ENCODE data around the gene GPR142. TPM values are rescaled to one million over a fixed set of nuclear protein-coding genes. Genes with fewer than 3 reads are reported as not detected.

Gene GPR142
- total RNA-seq, 6 donors from 2014 or later, result 0.27 TPM; not detected in 5

GRCh38 chr17:74347646-74348045 is 19.7 kb upstream of the GPR142 start:
- Histone ChIP-seq H3K27ac (no peak overlapping the region), H3K4me3 (no peak overlapping the region), H3K9me3 (no peaks in the 10 kb centered on the region), H3K4me1 (peaks cover 0 to 7% (median 0%) of the 10 kb centered on the region in 4 donors), H3K36me3 (no peaks in the 10 kb centered on the region), H3K27me3 (peaks cover 0 to 13% (median 3%) of the 10 kb centered on the region in 4 donors)
- DNase-seq, result peak in 1 of 2 donors; percentile 52
- TF ChIP-seq EP300 (IDR thresholded peaks at IDR 0.05), result no peak
- no peak for TF ChIP-seq POLR2AphosphoS5 (IDR thresholded peaks at IDR 0.05)
- TF ChIP-seq POLR2A (IDR thresholded peaks at IDR 0.05), result no peak
- TF ChIP-seq CTCF (IDR thresholded peaks at IDR 0.05), result no peak
- 82 to 86% methylated on average over 11 to 14 of the region's 14 CpGs for WGBS, 2 donors
- ATAC-seq (ENCODE audit: low FRiP score in 2 of 2), result no peak

DNA sequence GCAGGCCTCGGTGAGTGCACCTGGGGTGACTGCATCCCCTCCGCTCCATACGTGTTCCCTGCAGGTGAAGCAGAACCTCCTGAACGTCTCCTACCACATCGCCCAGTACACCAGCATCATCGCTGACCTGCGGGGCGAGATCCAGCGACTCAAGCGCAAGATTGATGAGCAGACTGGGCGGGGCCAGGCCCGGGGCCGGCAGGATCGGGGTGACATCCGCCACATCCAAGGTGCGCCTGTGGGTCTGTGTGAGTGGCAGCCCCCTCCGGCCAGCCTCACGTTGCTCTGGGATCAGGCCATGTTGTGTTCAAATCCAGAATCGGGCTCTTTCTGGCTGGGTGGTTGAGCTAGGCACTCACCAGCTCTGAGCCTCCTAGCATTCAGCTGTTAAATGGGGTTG is 18.2 kb upstream of the GPR142 start:
- H3K9me3 ChIP-seq, result no peaks in the 10 kb centered on the region
- peaks cover 0 to 24% (median 8%) of the 10 kb centered on the region in 4 donors for H3K27me3 ChIP-seq
- no peak overlapping the region for H3K27ac ChIP-seq
- H3K4me3 ChIP-seq, result no peak overlapping the region
- no peaks in the 10 kb centered on the region for H3K36me3 ChIP-seq
- TF ChIP-seq POLR2AphosphoS5 (IDR thresholded peaks at IDR 0.05), result no peak
- TF ChIP-seq CTCF (IDR thresholded peaks at IDR 0.05), result no peak
- no peak for TF ChIP-seq EP300 (IDR thresholded peaks at IDR 0.05)
- DNase-seq, result peak in 1 of 2 donors; percentile 74
- peaks cover 0 to 7% (median 0%) of the 10 kb centered on the region in 4 donors for H3K4me1 ChIP-seq
- WGBS, 2 donors, result 72 to 82% methylated on average over 6 to 19 of the region's 19 CpGs
- ATAC-seq (ENCODE audit: low FRiP score in 2 of 2), result no peak

GRCh38 chr17:74350486-74350885 is 16.8 kb upstream of the GPR142 start:
- Histone ChIP-seq H3K4me3 (no peak overlapping the region), H3K27ac (no peak overlapping the region), H3K36me3 (no peaks in the 10 kb centered on the region), H3K4me1 (peaks cover 0 to 7% (median 0%) of the 10 kb centered on the region in 4 donors), H3K27me3 (peaks cover 0 to 35% (median 13%) of the 10 kb centered on the region in 4 donors), H3K9me3 (no peaks in the 10 kb centered on the region)
- DNase-seq (peak in 1 of 2 donors; percentile 72), ATAC-seq (ENCODE audit: low FRiP score in 2 of 2) (no peak)
- TF ChIP-seq POLR2AphosphoS5 (IDR thresholded peaks at IDR 0.05) (no peak), CTCF (IDR thresholded peaks at IDR 0.05) (no peak), POLR2A (IDR thresholded peaks at IDR 0.05) (no peak), EP300 (IDR thresholded peaks at IDR 0.05) (no peak)
- 60 to 79% methylated on average over 11 to 19 of the region's 20 CpGs for WGBS, 2 donors

DNA sequence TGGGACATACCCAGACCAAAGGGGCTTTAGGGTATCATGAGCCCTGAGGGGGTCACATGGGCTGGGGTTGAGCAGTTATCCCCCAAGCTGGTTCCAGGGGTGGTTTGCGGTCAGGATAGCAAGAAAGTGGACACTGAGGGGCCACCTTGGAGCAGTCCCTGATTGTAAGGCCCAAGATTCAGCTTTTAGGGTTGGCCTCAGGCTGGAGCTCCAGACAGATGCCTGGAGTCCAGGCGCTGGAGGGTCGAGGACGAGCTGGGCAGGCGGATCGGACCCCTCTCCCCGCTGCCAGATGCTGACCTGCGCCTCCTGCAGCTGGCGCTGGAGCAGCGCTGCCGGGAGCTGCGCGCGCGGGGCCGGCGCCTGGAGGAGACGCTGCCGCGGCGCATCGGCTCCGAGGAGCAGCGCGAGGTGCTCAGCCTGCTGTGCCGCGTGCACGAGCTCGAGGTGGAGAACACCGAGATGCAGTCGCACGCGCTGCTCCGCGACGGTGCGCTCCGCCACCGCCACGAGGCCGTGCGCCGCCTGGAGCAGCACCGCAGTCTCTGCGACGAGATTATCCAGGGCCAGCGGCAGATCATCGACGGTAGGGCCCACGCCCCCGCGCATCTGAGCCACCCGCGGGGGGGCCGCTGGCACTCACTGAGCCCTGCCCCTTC is 15.6 kb upstream of the GPR142 start:
- Histone ChIP-seq H3K4me3 (no peak overlapping the region), H3K4me1 (peaks cover 0 to 12% (median 2%) of the 10 kb centered on the region in 4 donors), H3K27me3 (peaks cover 0 to 41% (median 19%) of the 10 kb centered on the region in 4 donors), H3K9me3 (no peaks in the 10 kb centered on the region), H3K36me3 (no peaks in the 10 kb centered on the region), H3K27ac (no peak overlapping the region)
- TF ChIP-seq EP300 (IDR thresholded peaks at IDR 0.05), result no peak
- TF ChIP-seq POLR2A (IDR thresholded peaks at IDR 0.05), result no peak
- TF ChIP-seq CTCF (IDR thresholded peaks at IDR 0.05), result no peak
- no peak for TF ChIP-seq POLR2AphosphoS5 (IDR thresholded peaks at IDR 0.05)
- DNase-seq (peak in 1 of 2 donors; percentile 79), ATAC-seq (ENCODE audit: low FRiP score in 2 of 2) (no peak)
- WGBS, 2 donors, result 5 to 6% methylated on average over 29 to 38 of the region's 55 CpGs
